ENCODE data around the gene GPHA2. TPM values are rescaled to one million over a fixed set of nuclear protein-coding genes. Genes with fewer than 3 reads are reported as not detected.
A peak's percentile ranks its signal among the peaks of the same experiment; 100 is the strongest.

GPHA2 gene
- total and polyA plus RNA-seq, 2 of the 13 experiments (the other 11 are each of a cell fraction or from before 2014, with no cell fraction given): 13.0 to 19.1 TPM

- TF ChIP-seq ARID5B (CRISPR knock-in tag; IDR thresholded peaks at IDR 0.05) (0 out of 2 replicates have a peak, but pooled peaks have one; percentile 49), ATF7 (IDR thresholded peaks at IDR 0.05) (no peak), ATF7 (CRISPR knock-in tag; IDR thresholded peaks at IDR 0.05) (no peak), ZNF160 (CRISPR knock-in tag; IDR thresholded peaks at IDR 0.05) (peak; percentile 34; the same call in 1 of the 2 replicates), MAZ (IDR thresholded peaks at IDR 0.05; ENCODE audit: borderline replicate concordance, low read depth, low read length) (peak; percentile 25; the same call in 1 of the 2 replicates), MAZ (CRISPR knock-in tag; IDR thresholded peaks at IDR 0.05; ENCODE audit: low read depth) (no peak; the same call in 1 of the 2 replicates), ZBTB42 (CRISPR knock-in tag; IDR thresholded peaks at IDR 0.05) (no peak), ZNF83 (CRISPR knock-in tag; IDR thresholded peaks at IDR 0.05; ENCODE audit: borderline replicate concordance) (0 out of 2 replicates have a peak, but pooled peaks have one; percentile 64), ZNF44 (CRISPR knock-in tag; IDR thresholded peaks at IDR 0.05) (peak; percentile 77; the same call in 1 of the 2 replicates), AHDC1 (CRISPR knock-in tag; IDR thresholded peaks at IDR 0.05; ENCODE audit: borderline replicate concordance) (no peak), ZNF232 (CRISPR knock-in tag; IDR thresholded peaks at IDR 0.05; ENCODE audit: borderline replicate concordance) (0 out of 2 replicates have a peak, but pooled peaks have one; percentile 68), ZNF607 (CRISPR knock-in tag; IDR thresholded peaks at IDR 0.05; ENCODE audit: borderline replicate concordance) (peak; percentile 27; the same call in 1 of the 2 replicates), ZNF12 (CRISPR knock-in tag; IDR thresholded peaks at IDR 0.05) (no peak), ZIK1 (CRISPR knock-in tag; IDR thresholded peaks at IDR 0.05; ENCODE audit: borderline replicate concordance, low read depth) (no peak), ZNF574 (CRISPR knock-in tag; IDR thresholded peaks at IDR 0.05) (peak; percentile 97)
These were observed 873 bp downstream of the GPHA2 start (continued) for GRCh38 chr11:64934682-64935358.

Measured in HepG2 (cell line).